PC-9 (cell line): ENCODE data around the gene PMPCA. TPM values are rescaled to one million over a fixed set of nuclear protein-coding genes. Genes with fewer than 3 reads are reported as not detected.

Source experiments
- BruUV-seq: library from RNA; stranded (reverse); fragments of 400-500 nt; replicated peaks from 2 replicates; lab custom pipeline; 2021; lab: Mats Ljungman, UMichigan
- CTCF ChIA-PET: fragments of 300-600 bp; sonication (Branson Sonifier 250); formaldehyde crosslinking; loops from one replicate; lab custom pipeline; 2022; ENCODE audit warnings: antibody characterized with exemption; lab: Charles Lee
- POLR2A ChIA-PET: fragments of 300-600 bp; sonication (Branson Sonifier 250); formaldehyde crosslinking; loops from one replicate; lab custom pipeline; 2022; ENCODE audit warnings: antibody characterized with exemption; ENCODE audit not compliant: unreplicated experiment; lab: Charles Lee
- DNase-seq, 2 experiments: peaks; one replicate each; pipeline versions ENCODE4 v3.0.0 to v3.0.0-alpha.2; 2015 to 2022; ENCODE audit warnings: mixed read lengths in 1 of 2
- H2AFZ ChIP-seq: fragments of 200-600 bp; sonication (generic); 2 replicates; pipeline ENCODE4 v1.8.1; 2017; ENCODE audit warnings: antibody characterized with exemption
- H3F3A ChIP-seq: fragments of 200-600 bp; sonication (generic); 2 replicates; pipeline ENCODE4 v1.8.1; 2017; ENCODE audit warnings: antibody characterized with exemption, mild to moderate bottlenecking, low read depth; ENCODE audit not compliant: insufficient read depth
- H3K27ac ChIP-seq: fragments of 200-600 bp; sonication (generic); 2 replicates; pipeline ENCODE4 v1.6.1; 2016; ENCODE audit warnings: mixed run types
- H3K27me3 ChIP-seq: fragments of 200-600 bp; sonication (generic); 2 replicates; pipeline ENCODE4 v1.6.1; 2016; ENCODE audit warnings: low read depth, mixed run types; ENCODE audit not compliant: insufficient read depth
- H3K36me3 ChIP-seq: fragments of 200-600 bp; sonication (generic); 2 replicates; pipeline ENCODE4 v1.6.1; 2016; ENCODE audit warnings: low read depth, mixed run types
- H3K4me1 ChIP-seq: fragments of 200-600 bp; sonication (generic); replicated peaks from 2 replicates; pipeline ENCODE4 v1.6.1; 2016; ENCODE audit warnings: mixed run types; ENCODE audit not compliant: insufficient read depth
- H3K4me2 ChIP-seq: fragments of 200-600 bp; sonication (generic); 2 replicates; pipeline ENCODE4 v1.6.1; 2017; ENCODE audit warnings: mixed run types
- H3K4me3 ChIP-seq: fragments of 200-600 bp; sonication (generic); 2 replicates; pipeline ENCODE4 v1.6.1; 2016; ENCODE audit warnings: mixed run types
- H3K79me2 ChIP-seq: fragments of 200-600 bp; sonication (generic); 2 replicates; pipeline ENCODE4 v1.6.1; 2017; ENCODE audit warnings: low read depth, mixed run types
- H3K9me2 ChIP-seq: fragments of 200-600 bp; sonication (generic); 2 replicates; pipeline ENCODE4 v1.8.1; 2017; ENCODE audit warnings: mild to moderate bottlenecking; ENCODE audit not compliant: insufficient read depth
- H3K9me3 ChIP-seq: fragments of 200-600 bp; sonication (generic); 2 replicates; pipeline ENCODE4 v1.8.1; 2016; ENCODE audit warnings: low read depth; ENCODE audit not compliant: insufficient read depth
- H4K20me1 ChIP-seq: fragments of 200-600 bp; sonication (generic); 2 replicates; pipeline ENCODE4 v1.8.1; 2017; ENCODE audit not compliant: insufficient read depth
- CTCF ChIP-seq: fragments of 200-600 bp; sonication (generic); conservative IDR thresholded peaks from 2 replicates; pipeline ENCODE4 v1.6.1; 2017; ENCODE audit warnings: mixed run types, antibody characterized with exemption, mild to moderate bottlenecking, moderate library complexity
- EZH2 ChIP-seq: fragments of 200-600 bp; sonication (generic); IDR thresholded peaks from 2 replicates; pipeline ENCODE4 v1.8.0; 2017; ENCODE audit warnings: antibody characterized with exemption, low read depth
- intact Hi-C: fragments of 100-400 bp; cut with micrococcal nuclease; formaldehyde crosslinking; loops from one replicate; pipeline ENCODE4 v1.10.0; 2022; ENCODE audit not compliant: unreplicated experiment
- total RNA-seq: library from RNA; stranded (reverse); gene quantifications from 2 replicates; pipeline ENCODE4 v1.2.3, GENCODE V29; 2021

PMPCA gene
- total RNA-seq, 1 experiment from 2014 or later = 78.1 TPM

- Histone ChIP-seq H3K4me1 (no peaks in the 10 kb centered on the region), H3K9me2 (no peaks in the 10 kb centered on the region), H3K27me3 (no peaks in the 10 kb centered on the region), H3K9me3 (no peaks in the 10 kb centered on the region), H2AFZ (no peak overlapping the region), H3K27ac (no peak overlapping the region), H4K20me1 (peaks cover 67% of the 10 kb centered on the region), H3F3A (no peaks in the 10 kb centered on the region), H3K79me2 (peaks cover 14% of the 10 kb centered on the region; the same call in 1 of the 2 replicates), H3K36me3 (peaks cover 27% of the 10 kb centered on the region), H3K4me3 (no peak overlapping the region), H3K4me2 (no peak overlapping the region)
- ChIA-PET POLR2A (no interaction called here), CTCF (no interaction called here)
- intact Hi-C loops = no loop called here
- DNase-seq = no peak
- no peak for TF ChIP-seq EZH2
- no peak; the same call in 1 of the 2 replicates for TF ChIP-seq CTCF
- no TSS peak for BruUV-seq
These were observed 57.3 kb downstream of the PMPCA start for GRCh38 chr9:136467766-136468165.

- Histone ChIP-seq H2AFZ (no peak overlapping the region), H3K27ac (no peak overlapping the region), H3K27me3 (no peaks in the 10 kb centered on the region), H3K9me2 (no peaks in the 10 kb centered on the region), H3K4me2 (no peak overlapping the region), H4K20me1 (peaks cover 76% of the 10 kb centered on the region), H3K36me3 (peaks cover 10% of the 10 kb centered on the region), H3K79me2 (peaks cover 25% of the 10 kb centered on the region), H3K9me3 (no peaks in the 10 kb centered on the region), H3F3A (0 out of 2 replicates have a peak, but pooled peaks cover 4% of the 10 kb centered on the region), H3K4me1 (no peaks in the 10 kb centered on the region), H3K4me3 (no peak overlapping the region)
- BruUV-seq = no TSS peak
- ChIA-PET POLR2A (no interaction called here), CTCF (no interaction called here)
- TF ChIP-seq EZH2 (no peak), CTCF (no peak)
- intact Hi-C loops = no loop called here
- no peak for DNase-seq
These were observed 59.9 kb downstream of the PMPCA start for GRCh38 chr9:136470356-136470755.

- ChIA-PET POLR2A (interaction anchor here (0.6 kb wide), 1 partner anchor 98 kb away, joined by 7 read pairs; no protein-coding TSS in a partner anchor), CTCF (no interaction called here)
- Histone ChIP-seq H3K4me2 (no peak overlapping the region), H3K9me3 (no peaks in the 10 kb centered on the region), H3K27me3 (no peaks in the 10 kb centered on the region), H4K20me1 (peaks cover 80% of the 10 kb centered on the region), H3K9me2 (no peaks in the 10 kb centered on the region), H3K4me1 (no peaks in the 10 kb centered on the region), H3K36me3 (peaks cover 13% of the 10 kb centered on the region), H2AFZ (no peak overlapping the region), H3F3A (0 out of 2 replicates have a peak, but pooled peaks cover 4% of the 10 kb centered on the region), H3K79me2 (peaks cover 27% of the 10 kb centered on the region), H3K4me3 (no peak overlapping the region), H3K27ac (no peak overlapping the region)
- BruUV-seq = no TSS peak
- no peak for DNase-seq
- no peak for TF ChIP-seq EZH2
- no peak for TF ChIP-seq CTCF
- intact Hi-C loops = no loop called here
These were observed 60.5 kb downstream of the PMPCA start for GRCh38 chr9:136470792-136471469.
